ENCODE results near the gene ACP4. TPM values are rescaled to one million over a fixed set of nuclear protein-coding genes. Genes with fewer than 3 reads are reported as not detected.
"Not testable (repeated sequence)": the region's sequence is repeated elsewhere in the genome, so short reads cannot be mapped to it uniquely, and the experiment has no call there.

The ACP4 gene, protein sequence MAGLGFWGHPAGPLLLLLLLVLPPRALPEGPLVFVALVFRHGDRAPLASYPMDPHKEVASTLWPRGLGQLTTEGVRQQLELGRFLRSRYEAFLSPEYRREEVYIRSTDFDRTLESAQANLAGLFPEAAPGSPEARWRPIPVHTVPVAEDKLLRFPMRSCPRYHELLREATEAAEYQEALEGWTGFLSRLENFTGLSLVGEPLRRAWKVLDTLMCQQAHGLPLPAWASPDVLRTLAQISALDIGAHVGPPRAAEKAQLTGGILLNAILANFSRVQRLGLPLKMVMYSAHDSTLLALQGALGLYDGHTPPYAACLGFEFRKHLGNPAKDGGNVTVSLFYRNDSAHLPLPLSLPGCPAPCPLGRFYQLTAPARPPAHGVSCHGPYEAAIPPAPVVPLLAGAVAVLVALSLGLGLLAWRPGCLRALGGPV
- total RNA-seq, result not detected in 2 replicates

DNA sequence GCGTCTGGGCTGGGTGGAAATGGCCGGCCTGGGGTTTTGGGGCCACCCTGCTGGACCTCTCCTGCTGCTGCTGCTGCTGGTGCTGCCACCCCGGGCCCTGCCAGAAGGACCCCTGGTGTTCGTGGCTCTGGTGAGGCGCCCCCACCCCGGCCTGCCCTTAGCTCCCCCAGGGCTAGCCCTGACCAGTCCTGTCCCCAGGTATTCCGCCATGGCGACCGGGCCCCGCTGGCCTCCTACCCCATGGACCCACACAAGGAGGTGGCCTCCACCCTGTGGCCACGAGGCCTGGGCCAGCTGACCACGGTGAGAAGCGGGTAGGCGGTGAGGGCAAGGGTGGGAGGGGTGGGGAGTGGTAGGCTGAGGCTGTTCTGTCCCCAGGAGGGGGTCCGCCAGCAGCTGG lies at the start of gene ACP4:
Gene ACP4 (plus strand): TSS at position 20 of the 400 bp plus-strand sequence. CDS start 0 bp downstream, at position 20.
- ChIA-PET CTCF (no interaction called here), POLR2A (no interaction called here)
- ATAC-seq (ENCODE audit: low read depth), result no peak
- Mint-ChIP-seq H3K4me1 (peaks cover 9% of the 10 kb centered on the region), H3K27ac (no peak within 1 kb of the TSS), H3K4me3 (no peak within 1 kb of the TSS), H3K27me3 (no peaks in the 10 kb centered on the region), H3K36me3 (ENCODE audit: low read depth) (peaks cover 3% of the 10 kb centered on the region), H3K9me3 (no peaks in the 10 kb centered on the region)
- DNase-seq, result no peak
- TF ChIP-seq, protein P1, sequence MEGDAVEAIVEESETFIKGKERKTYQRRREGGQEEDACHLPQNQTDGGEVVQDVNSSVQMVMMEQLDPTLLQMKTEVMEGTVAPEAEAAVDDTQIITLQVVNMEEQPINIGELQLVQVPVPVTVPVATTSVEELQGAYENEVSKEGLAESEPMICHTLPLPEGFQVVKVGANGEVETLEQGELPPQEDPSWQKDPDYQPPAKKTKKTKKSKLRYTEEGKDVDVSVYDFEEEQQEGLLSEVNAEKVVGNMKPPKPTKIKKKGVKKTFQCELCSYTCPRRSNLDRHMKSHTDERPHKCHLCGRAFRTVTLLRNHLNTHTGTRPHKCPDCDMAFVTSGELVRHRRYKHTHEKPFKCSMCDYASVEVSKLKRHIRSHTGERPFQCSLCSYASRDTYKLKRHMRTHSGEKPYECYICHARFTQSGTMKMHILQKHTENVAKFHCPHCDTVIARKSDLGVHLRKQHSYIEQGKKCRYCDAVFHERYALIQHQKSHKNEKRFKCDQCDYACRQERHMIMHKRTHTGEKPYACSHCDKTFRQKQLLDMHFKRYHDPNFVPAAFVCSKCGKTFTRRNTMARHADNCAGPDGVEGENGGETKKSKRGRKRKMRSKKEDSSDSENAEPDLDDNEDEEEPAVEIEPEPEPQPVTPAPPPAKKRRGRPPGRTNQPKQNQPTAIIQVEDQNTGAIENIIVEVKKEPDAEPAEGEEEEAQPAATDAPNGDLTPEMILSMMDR (IDR thresholded peaks at IDR 0.05), result no peak
- intact Hi-C loops (cut with micrococcal nuclease), result no loop called here

DNA sequence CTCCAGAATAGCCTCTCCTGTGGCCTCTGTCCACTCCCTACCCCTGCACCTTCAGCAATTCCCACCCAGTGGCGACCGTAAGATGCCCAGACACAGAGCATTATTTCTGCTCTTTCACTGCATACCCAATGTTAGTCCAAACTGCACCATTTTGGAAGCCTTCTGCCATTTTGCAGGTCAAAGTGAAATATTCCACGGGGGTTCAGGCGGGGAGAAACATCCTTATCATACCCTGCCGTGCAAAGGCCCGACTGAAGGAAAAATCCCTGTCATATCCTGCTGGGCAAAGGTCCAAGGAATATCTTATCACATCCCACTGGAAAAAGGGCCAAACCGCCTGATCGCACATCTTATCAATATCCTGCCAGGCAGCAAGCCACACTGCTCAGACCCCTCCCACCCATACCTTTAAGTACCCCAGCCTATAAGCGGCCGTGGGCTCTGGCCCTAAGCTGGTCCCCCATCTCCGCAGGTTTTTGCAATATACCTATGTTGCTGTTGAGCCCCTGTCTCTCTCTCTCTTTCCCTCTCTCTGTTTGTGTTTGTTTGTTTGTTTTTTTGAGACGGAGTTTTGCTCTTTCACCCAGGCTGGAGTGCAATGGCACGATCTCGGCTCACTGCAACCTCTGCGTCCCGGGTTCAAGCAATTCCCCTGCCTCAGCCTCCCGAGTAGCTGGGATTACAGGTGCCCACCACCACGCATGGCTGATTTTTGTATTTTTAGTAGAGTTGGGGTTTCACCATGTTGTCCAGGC lies 48.9 kb upstream of the ACP4 start:
- Mint-ChIP-seq H3K36me3 (ENCODE audit: low read depth) (no peaks in the 10 kb centered on the region), H3K27ac (no peak overlapping the region), H3K27me3 (peaks cover 34% of the 10 kb centered on the region), H3K4me1 (no peaks in the 10 kb centered on the region), H3K9me3 (no peaks in the 10 kb centered on the region), H3K4me3 (no peak overlapping the region)
- TF ChIP-seq, protein P1 (IDR thresholded peaks at IDR 0.05), result no peak
- POLR2A ChIA-PET, result no interaction called here
- CTCF ChIA-PET, result no interaction called here
- intact Hi-C loops (cut with micrococcal nuclease), result no loop called here
- ATAC-seq (ENCODE audit: low read depth) (no peak), DNase-seq (no peak)

GRCh38 chr19:50743537-50743936 lies 46.7 kb upstream of the ACP4 start:
- POLR2A ChIA-PET, result no interaction called here
- ATAC-seq (ENCODE audit: low read depth), result no peak

GRCh38 chr19:50745221-50745620 lies 45.0 kb upstream of the ACP4 start:
- no peak overlapping the region for H3K4me3 Mint-ChIP-seq
- DNase-seq (no peak), ATAC-seq (ENCODE audit: low read depth) (no peak)
- ChIA-PET POLR2A (no interaction called here), CTCF (no interaction called here)
- H3K36me3 Mint-ChIP-seq (ENCODE audit: low read depth), result no peaks in the 10 kb centered on the region
- intact Hi-C loops (cut with micrococcal nuclease), result no loop called here
- no peaks in the 10 kb centered on the region for H3K4me1 Mint-ChIP-seq
- H3K9me3 Mint-ChIP-seq, result no peaks in the 10 kb centered on the region
- no peak overlapping the region for H3K27ac Mint-ChIP-seq
- TF ChIP-seq, protein P1 (IDR thresholded peaks at IDR 0.05), result no peak
- H3K27me3 Mint-ChIP-seq, result peaks cover 25% of the 10 kb centered on the region

More at GRCh38 chr19:50743537-50743936, 46.7 kb upstream of the ACP4 start:
- DNase-seq, result no peak
- intact Hi-C loops (cut with micrococcal nuclease), result no loop called here
- H3K36me3 Mint-ChIP-seq (ENCODE audit: low read depth), result no peaks in the 10 kb centered on the region
- peaks cover 29% of the 10 kb centered on the region for H3K27me3 Mint-ChIP-seq
- CTCF ChIA-PET, result no interaction called here
- TF ChIP-seq, protein P1 (IDR thresholded peaks at IDR 0.05), result no peak
- H3K4me3 Mint-ChIP-seq, result no peak overlapping the region
- H3K9me3 Mint-ChIP-seq, result no peaks in the 10 kb centered on the region
- no peak overlapping the region for H3K27ac Mint-ChIP-seq
- H3K4me1 Mint-ChIP-seq, result no peaks in the 10 kb centered on the region

GRCh38 chr19:50747141-50747540 lies 43.1 kb upstream of the ACP4 start:
- H3K36me3 Mint-ChIP-seq (ENCODE audit: low read depth); CTCF ChIA-PET; H3K9me3 Mint-ChIP-seq; DNase-seq; H3K27ac Mint-ChIP-seq; intact Hi-C loops (cut with micrococcal nuclease); ATAC-seq (ENCODE audit: low read depth); H3K4me3 Mint-ChIP-seq; H3K4me1 Mint-ChIP-seq; POLR2A ChIA-PET: not testable (repeated sequence)
- peaks cover 14% of the 10 kb centered on the region for H3K27me3 Mint-ChIP-seq

All from activated B cell treated with CpG ODN at 0.5 μM for 24 hours (primary cell).